ENCODE results near the gene CTDP1.
"Not testable (repeated sequence)": the region's sequence is repeated elsewhere in the genome, so short reads cannot be mapped to it uniquely, and the experiment has no call there.

Gene CTDP1

DNA sequence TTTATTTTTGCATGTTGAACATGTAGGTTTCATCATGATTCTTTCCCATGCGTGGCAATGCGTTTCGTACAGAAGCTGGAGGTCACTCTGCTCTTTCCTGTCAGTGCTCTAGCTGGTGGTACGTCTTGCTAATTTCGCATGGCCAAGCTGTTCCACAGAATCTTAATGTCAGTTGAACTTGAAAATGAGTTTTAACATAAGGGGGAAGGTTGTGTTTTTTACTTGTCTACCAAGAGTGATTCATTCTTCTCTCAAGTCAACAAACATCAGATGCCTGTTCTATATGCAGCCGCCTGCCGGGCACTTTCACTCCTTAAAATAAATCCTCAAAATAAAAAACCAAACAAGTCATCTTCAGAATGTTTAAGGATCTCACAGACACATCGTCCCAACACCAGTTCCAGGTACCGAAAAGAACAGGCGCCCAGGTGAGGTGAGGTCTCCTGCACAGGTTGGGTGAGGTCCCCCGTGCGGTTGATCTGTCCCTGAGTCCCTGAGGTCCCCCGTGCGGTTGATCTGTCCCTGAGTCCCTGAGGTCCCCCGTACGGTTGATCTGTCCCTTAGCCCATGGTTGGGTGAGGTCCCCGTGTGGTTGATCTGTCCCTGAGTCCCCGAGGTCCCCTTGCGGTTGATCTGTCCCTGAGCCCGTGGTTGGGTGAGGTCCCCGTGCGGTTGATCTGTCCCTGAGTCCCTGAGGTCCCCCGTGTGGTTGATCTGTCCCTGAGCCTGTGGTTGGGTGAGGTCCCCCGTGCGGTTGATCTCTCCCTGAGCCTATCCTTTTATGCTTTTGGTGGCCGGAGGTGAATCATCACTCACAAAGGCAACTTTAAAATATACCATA, 61.1 kb downstream of the CTDP1 start:
- no peak for DNase-seq (ENCODE audit: low read depth)

DNA sequence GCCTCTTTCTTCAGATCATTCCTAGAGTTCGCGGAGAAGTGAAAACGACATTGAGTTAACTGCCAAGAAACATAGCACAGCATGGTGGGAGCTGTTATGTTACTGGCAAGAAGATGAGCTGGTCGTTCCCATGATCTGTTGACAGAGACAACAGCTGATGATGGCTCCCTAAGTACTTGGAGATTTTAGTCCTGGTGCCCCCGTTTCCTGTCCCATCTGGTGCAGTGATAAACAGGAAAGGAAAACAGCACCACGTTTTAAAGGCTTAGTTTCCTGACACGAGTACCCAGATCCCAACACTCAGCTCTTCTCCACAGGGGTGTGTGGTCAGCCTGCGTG, 61.7 kb downstream of the CTDP1 start:
- no peak for DNase-seq (ENCODE audit: low read depth)

DNA sequence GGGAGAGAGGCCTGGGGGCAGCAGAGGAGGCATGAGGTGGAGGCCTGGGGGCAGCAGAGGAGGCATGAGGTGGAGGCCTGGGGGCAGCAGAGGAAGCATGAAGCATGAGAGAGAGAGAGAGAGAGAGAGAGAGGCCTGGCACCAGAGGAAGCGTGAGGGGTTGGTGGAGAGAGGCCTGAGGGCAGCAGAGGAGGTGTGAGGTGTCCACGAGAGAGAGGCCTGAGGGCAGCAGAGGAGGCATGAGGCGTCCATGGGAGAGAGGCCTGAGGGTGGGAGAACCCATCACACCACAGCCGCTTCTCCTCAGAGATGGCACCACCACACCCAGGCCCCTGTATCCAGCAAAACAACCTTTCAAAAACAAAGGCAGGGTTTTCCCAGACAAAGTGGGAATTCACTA, 62.5 kb downstream of the CTDP1 start:
- no peak for DNase-seq (ENCODE audit: low read depth)

DNA sequence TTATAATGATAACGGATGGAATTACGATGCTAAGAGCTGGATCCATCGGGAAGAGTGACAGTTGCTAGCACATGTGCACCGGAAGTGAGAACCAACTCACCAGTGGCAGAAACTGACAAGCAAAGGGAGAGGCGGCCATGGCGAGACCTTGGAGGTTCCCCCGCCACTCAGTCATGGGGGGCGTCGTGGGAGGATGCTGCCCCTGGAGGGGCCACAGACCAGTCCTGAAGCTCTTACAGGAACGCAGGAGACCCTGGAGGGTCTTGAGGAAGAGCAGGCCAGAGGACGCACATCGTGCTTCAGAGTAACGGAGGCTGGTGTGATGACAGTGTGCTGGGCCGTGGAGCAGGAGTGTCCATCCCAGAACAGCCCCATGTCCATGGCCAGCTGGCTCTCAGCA, 65.0 kb downstream of the CTDP1 start:
- no peak for DNase-seq (ENCODE audit: low read depth)

GRCh38 chr18:79746730-79747129, 67.1 kb downstream of the CTDP1 start:
- DNase-seq (ENCODE audit: low read depth) = no peak

GRCh38 chr18:79747156-79747845, 67.7 kb downstream of the CTDP1 start:
- DNase-seq (ENCODE audit: low read depth) = no peak

- no peak for DNase-seq (ENCODE audit: low read depth)
Measured at GRCh38 chr18:79748321-79749180, 68.9 kb downstream of the CTDP1 start.

GRCh38 chr18:79749251-79750191, 69.9 kb downstream of the CTDP1 start:
- DNase-seq (ENCODE audit: low read depth) = no peak

DNA sequence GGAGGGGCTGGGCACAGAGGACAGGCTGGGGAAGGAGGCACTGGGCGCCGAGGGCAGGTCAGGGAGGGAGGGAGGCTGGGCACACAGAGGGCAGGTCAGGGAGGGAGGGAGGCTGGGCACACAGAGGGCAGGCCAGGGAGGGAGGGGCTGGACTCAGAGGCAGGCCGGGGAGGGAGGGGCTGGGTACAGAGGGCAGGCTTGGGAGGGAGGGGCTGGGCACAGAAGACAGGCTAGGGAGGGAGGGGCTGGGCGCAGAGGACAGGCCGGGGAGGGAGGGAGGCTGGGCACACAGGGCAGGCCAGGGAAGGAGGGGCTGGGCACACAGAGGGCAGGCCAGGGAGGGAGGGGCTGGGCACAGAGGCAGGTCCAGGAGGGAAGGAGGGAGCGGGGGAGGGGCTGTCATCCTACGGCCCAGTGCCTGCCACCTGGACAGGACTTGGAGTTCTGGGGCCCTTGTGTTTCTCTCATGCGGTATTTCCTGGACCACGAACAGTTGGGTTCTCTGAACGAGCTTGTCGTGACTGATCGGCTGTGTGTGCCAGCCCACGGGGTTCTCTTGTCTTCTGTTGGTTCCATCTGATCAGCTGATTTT, 71.5 kb downstream of the CTDP1 start:
- no peak for DNase-seq (ENCODE audit: low read depth)

- DNase-seq (ENCODE audit: low read depth) = not testable (repeated sequence)
Measured at GRCh38 chr18:79751918-79752578, 72.4 kb downstream of the CTDP1 start.

GRCh38 chr18:79752946-79753345, 73.3 kb downstream of the CTDP1 start:
- DNase-seq (ENCODE audit: low read depth) = not testable (repeated sequence)

DNA sequence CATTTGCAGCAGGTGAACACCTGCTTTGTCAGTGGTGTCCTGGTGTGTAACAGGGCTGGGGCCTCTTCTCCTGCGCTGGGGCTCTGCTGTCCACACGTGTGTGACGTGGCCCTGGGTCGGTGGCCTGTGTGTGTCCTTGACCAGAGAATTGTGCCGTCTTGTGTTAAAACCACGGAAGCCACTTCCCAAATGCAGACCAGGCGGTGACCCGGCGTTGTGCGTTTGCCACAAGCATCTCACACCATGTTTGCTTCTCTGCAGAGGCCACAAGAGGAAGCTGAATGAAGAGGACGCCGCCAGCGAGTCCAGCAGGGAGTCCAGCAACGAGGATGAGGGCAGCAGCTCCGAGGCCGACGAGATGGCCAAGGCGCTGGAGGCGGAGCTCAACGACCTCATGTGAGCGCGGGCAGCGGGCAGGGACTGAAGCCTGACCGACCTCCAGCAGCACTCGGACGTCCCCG, 73.8 kb downstream of the CTDP1 start:
- no peak for DNase-seq (ENCODE audit: low read depth)

- no peak for DNase-seq (ENCODE audit: low read depth)
Measured at GRCh38 chr18:79754022-79754761, 74.6 kb downstream of the CTDP1 start.

DNA sequence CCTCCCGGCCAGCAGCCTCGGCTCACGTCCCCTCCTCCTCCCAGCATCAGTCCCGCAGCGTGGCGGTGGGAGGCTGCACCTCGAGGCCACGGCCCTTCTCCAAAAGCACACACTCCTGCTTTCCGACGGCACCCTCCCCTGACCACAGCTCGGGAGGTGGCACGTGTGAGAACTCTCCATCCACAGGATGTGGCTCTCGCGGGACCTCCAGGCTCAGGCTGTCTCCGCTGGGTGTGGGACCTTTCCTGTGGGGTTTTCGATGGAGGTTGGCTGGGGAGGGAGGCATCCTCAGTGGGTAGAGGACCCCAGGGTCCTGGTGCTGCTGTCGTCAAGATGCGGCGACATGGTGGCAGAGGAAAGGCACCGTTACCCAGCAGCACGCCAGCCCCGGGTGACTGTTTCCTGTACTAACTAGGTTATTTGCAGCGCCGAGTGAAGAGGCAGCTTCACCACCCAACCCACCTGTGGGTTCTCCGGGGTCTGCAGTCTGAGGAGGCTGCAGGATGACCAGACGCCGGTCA, 75.3 kb downstream of the CTDP1 start:
- DNase-seq (ENCODE audit: low read depth) = no peak

- DNase-seq (ENCODE audit: low read depth) = no peak
Measured at GRCh38 chr18:79755496-79756142, 76.0 kb downstream of the CTDP1 start.

- no peak for DNase-seq (ENCODE audit: low read depth)
Measured at GRCh38 chr18:79756143-79756500, 76.5 kb downstream of the CTDP1 start.

DNA sequence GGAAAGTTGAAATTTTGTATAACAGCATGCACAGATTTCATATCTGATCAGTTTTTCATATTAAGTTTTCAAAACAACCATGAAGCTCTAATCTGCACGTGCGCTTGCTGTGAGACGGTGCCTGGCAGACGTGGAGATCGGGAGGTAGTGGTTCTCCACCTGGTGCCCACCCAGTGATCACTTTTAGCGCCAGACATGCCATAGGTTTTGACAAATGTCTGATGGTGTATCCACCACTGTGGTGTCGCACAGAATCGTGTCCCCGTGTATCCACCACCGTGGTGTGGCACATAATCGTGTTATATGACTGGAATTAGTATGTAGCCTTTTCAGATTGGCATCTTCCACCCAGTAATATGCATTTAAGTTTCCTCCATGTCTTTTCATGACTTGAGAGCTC, 77.2 kb downstream of the CTDP1 start:
- no peak for DNase-seq (ENCODE audit: low read depth)

GRCh38 chr18:79760348-79760747, 80.7 kb downstream of the CTDP1 start:
- DNase-seq (ENCODE audit: low read depth) = no peak

DNA sequence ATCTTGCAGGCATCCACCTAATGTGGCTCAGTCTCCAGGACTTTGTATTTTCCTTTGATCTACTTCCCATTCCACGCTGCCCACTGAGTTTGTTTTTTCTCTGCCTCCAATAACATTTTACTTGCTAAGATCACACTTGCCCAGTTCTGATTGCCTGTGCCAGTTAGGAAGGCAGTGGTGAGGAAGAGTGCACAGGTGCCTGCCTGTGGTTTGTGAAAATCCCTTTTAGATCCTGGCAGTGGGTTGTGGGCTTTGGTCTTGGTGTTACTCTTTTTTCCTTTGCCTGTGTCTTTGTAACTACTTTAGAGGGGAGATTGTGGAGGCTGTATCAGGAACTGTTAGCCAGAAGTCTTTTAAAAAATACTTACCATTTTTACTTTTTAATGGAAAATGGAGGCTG, 81.3 kb downstream of the CTDP1 start:
- no peak for DNase-seq (ENCODE audit: low read depth)

All from T follicular helper cell (primary cell).